NCI-H524 treated with DMSO at 0.1 percent for 48 hours (cell line): Measurements from ENCODE around the gene MED9.

Experiments
- DNase-seq: peaks from one replicate; lab custom pipeline; 2025; lab: John Stamatoyannopoulos, UW

MED9 gene

GRCh38 chr17:17537311-17538099, 60.7 kb downstream of the MED9 start:
- DNase-seq = no peak

- no peak for DNase-seq
Observed at GRCh38 chr17:17538417-17539391, 61.9 kb downstream of the MED9 start.

- DNase-seq = no peak
Observed at GRCh38 chr17:17539591-17539990, 62.8 kb downstream of the MED9 start.

- no peak for DNase-seq
Observed at GRCh38 chr17:17540278-17540906, 63.6 kb downstream of the MED9 start.

- no peak for DNase-seq
Observed at GRCh38 chr17:17540935-17541639, 64.3 kb downstream of the MED9 start.

GRCh38 chr17:17541640-17542001, 64.8 kb downstream of the MED9 start:
- no peak for DNase-seq
